T-helper 1 cell treated with Interleukin-12 subunit alpha and Interleukin-12 subunit beta and Interleukin-4 antibody, amounts not matched to agents 30 ng/mL and 1 ng/mL, for 36 hours (primary cell): ENCODE measurements around the gene NLN. TPM values are rescaled to one million over a fixed set of nuclear protein-coding genes. Genes with fewer than 3 reads are reported as not detected.
"Not testable (repeated sequence)": the region's sequence is repeated elsewhere in the genome, so short reads cannot be mapped to it uniquely, and the experiment has no call there.

ENCODE experiments used
- intact Hi-C: fragments of 100-400 bp; cut with micrococcal nuclease; formaldehyde crosslinking; loops from one replicate; pipeline ENCODE4 v1.15.1; 2024
- total RNA-seq: library from RNA; stranded (reverse); gene quantifications from 2 replicates; pipeline ENCODE4 v1.2.3, GENCODE V29; 2022

NLN gene
- total RNA-seq, 1 donor from 2014 or later = 12.1 TPM

DNA sequence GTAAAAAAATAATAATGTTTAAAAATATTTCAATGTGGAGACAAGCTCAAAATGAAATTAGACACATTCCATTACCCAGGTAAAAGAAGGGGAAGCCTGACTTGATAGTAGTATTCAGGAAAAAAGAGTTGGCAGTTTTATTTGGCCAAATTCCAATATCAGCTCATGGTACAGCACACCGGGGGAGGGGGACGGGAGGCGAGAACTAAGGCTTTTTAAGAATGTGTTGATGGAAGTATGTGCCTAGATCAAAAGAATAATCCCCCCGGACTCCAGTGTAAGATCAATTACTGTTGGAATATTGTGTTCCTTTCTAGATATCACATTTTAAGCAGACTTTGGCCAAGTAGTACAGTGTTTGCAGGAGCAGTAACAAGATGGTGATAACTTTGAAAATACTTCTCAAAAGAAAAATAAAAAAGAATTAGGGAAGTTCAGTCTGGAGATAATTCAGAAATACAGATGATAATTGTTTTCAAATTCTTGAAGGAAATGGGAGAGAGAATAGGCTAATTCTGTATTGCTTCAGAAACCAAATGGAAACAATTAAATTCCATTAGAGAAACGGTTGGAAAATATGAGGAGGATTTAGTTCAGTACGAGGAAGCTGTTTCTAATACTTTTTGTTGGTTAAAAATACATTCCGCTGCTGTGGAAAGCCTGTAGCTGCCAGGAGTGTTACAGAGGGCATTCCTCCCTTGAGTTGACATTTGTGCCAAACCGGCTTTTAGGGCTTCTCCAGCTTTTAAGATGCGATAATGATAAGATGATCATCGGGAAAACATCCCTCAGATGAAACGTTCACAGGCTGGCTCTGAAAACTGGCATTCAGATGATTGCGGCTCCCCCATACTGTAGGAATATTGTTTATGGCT is 106.3 kb downstream of the NLN start:
- intact Hi-C loops = no loop called here

- intact Hi-C loops = no loop called here
These were observed 108.9 kb downstream of the NLN start for GRCh38 chr5:65830856-65831255.

GRCh38 chr5:65831276-65831675 is 109.3 kb downstream of the NLN start:
- intact Hi-C loops = no loop called here

DNA sequence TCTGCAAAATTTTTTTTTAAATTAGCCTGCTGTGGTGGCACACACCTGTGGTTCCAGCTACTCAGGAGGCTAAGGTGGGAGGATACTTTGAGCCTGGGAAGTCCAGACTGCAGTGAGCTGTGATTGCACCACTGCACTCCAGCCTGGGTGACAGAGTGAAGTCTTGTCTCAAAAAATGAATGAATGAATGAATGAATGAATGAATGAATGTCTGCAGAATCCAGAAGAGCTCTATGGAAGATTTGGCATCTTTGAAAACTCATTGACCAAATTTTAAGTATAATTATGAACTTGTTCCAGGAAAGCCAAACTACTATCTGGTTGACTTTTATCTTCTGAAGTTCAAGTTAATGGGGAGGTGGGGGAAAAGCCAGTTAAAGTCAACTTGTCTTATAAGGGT is 110.1 kb downstream of the NLN start:
- intact Hi-C loops = no loop called here

- intact Hi-C loops = no loop called here
These were observed 110.7 kb downstream of the NLN start for GRCh38 chr5:65832603-65833228.

DNA sequence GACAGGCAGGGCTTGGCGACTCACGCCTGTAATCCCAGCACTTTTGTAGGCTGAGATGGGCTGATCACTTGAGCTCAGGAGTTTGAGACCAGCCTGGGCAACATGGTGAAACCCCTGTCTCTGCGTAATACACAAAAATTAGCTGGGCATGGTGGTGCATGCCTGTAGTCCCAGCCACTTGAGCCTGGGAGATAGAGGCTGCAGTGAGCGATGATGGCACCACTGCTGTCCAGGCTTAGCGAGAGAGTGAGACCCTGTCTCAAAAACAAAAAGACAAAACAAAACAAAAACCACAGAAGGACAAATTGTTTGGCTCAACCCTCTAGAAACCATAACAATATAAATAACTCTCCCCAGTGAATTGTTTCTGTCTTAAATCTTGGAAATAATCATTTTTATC is 111.8 kb downstream of the NLN start:
- intact Hi-C loops = no loop called here

DNA sequence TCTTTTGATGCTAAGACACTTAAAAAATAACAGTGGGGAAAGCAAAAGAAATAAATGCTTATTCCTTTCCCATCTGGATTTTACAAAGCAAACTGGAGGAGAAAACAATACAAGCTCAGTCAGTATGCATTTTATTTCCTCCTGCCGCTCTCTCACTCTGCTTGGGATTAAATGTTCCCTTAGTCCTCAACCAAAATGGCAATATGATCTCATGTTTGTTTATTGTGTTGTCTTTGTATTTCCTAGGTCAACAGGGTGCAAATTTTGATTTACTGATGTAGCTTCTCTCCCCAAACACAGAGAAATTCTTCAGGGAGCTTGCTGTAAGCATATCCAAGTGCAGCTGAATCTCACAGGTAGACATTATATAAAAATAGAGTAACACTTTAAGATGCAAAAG is 112.3 kb downstream of the NLN start:
- intact Hi-C loops = no loop called here

- intact Hi-C loops = no loop called here
These were observed 113.2 kb downstream of the NLN start for GRCh38 chr5:65835191-65835590.

- intact Hi-C loops = no loop called here
These were observed 115.1 kb downstream of the NLN start for GRCh38 chr5:65837139-65837538.

- intact Hi-C loops = not testable (repeated sequence)
These were observed 117.2 kb downstream of the NLN start for GRCh38 chr5:65839170-65839569.

GRCh38 chr5:65840071-65840470 is 118.1 kb downstream of the NLN start:
- intact Hi-C loops = no loop called here

DNA sequence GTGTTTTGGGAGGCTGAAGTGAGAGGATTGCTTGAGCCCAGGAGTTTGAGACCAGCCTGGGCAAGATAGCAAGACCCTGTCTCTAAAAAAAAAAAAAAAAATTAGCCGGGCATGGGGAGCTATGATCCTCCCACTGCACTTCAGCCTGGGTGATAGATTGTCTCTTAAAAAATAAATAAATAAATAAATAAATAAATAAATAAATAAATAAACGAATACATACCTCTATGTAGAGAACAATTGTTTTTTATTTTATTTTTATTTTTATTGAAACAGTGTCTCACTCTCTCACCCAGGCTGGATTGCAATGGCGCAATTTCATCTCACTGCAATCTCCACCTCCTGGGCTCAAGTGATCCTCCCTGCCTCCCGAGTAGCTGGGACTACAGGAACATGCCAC is 122.8 kb downstream of the NLN start:
- intact Hi-C loops = not testable (repeated sequence)

DNA sequence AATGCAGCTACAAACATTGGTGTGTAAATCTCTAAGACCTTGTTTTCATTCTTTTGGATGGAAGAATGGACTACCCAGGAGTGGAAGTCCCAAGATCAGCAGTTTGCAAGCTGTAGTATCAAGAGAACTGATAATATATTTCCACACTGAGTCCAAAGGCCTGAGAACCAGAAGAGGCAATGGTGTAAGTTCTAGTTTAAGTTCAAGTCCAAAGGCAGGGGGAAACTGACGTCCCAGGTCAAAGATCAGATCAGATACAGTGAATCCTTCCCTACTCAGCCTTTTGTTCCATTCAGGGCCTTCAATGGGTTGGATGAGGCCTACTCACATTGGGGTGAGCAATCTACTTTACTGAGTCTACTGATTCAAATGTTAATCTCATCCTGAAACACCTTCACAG is 124.1 kb downstream of the NLN start:
- intact Hi-C loops = no loop called here

DNA sequence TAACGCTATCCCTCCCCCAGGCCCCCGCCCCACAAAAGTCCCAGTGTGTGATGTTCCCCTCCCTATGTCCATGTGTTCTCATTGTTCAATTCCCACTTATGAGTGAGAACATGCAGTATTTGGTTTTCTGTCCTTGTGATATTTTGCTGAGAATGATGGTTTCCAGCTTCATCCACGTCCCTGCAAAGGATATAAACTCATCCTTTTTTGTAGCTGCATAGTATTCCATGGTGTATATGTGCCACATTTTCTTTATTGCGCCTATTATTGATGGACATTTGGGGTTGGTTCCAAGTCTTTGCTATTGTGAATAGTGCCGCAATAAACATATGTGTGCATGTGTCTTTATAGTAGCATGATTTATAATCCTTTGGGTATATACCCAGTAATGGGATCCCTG is 125.0 kb downstream of the NLN start:
- intact Hi-C loops = not testable (repeated sequence)

DNA sequence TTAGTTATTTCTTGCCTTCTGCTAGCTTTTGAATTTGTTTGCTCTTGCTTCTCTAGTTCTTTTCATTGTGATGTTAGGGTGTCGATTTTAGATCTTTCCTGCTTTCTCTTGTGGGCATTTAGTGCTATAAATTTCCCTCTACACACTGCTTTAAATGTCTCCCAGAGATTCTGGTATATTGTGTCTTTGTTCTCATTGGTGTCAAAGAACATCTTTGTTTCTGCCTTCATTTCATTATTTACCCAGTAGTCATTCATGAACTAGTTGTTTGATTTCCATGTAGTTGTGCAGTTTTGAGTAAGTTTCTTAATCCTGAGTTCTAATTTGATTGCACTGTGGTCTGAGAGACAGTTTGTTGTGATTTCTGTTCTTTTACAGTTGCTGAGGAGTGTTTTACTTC is 127.9 kb downstream of the NLN start:
- intact Hi-C loops = not testable (repeated sequence)

DNA sequence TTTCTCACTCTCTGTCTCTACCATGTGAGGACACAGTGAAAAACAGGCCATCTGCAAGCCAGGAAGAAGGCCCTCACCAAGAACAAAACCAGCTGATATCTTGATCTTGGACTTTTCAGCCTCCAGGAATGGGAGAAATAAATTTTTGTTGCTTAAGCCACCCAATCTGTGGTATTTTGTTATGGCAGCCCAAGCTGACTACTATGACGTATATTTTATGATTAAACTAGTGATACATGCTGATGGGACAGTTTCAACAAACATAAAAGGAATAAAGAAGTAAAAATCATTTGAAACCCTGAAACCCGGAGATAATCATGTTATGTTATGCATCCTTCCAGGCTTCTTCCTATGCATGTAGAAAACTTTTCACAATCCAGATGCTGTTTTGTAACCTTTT is 132.9 kb downstream of the NLN start:
- intact Hi-C loops = no loop called here

GRCh38 chr5:65855766-65856315 is 133.8 kb downstream of the NLN start:
- intact Hi-C loops = no loop called here

DNA sequence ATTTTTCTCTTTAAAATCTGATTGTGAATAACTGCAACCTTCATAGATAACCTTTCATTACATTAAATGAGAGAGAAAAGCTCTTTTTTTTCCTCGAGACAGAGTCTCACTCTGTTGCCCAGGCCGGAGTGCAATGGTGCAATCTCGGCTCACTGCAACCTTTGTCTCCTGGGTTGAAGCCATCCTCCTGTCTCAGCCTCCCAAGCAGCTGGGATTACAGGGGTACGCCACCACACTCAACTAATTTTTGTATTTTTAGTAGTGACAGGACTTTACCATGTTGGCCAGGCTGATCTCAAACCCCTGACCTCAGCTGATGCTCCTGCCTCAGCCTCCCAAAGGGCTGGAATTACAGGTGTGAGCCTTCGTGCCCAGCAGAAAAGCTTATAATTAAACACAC is 134.5 kb downstream of the NLN start:
- intact Hi-C loops = no loop called here

DNA sequence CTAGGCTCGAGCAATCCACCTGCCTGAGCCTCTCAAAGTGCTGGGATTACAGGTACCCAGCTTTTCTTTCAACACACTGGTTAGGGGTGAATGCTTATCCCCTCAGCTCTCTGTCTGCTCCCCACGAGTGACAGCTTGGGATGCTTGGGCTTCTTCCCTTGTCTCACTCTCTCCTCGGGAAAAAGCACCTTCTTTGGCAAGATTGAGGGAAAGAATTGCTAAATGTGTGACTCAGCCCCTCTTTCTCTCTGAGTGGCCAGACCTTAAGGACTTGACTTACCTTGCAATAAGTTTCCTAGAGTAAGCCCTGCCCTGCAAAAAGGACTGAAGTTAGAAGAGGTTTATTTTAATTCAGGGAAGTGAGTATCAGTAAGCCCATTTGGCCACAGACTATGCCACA is 136.3 kb downstream of the NLN start:
- intact Hi-C loops = no loop called here

DNA sequence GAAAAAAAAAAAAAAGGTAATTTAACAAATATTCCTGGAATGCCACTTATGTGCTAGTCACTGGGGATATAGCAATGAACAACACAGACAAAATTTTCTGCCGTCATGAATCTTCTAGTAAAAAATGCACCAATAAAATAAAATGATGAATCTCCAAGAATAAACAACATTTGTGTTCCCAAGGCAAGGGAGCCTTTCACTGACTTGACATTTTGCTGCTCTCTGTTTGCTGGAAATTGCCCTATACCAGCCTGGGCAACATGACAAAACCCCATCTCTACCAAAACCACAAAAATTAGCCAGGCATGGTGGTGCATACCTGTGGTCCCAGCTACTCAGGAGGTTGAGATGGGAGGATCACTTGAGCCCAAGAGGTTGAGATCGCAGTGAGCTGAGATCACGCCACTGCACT is 139.8 kb downstream of the NLN start:
- intact Hi-C loops = no loop called here

- intact Hi-C loops = no loop called here
These were observed 140.4 kb downstream of the NLN start for GRCh38 chr5:65862384-65862783.

DNA sequence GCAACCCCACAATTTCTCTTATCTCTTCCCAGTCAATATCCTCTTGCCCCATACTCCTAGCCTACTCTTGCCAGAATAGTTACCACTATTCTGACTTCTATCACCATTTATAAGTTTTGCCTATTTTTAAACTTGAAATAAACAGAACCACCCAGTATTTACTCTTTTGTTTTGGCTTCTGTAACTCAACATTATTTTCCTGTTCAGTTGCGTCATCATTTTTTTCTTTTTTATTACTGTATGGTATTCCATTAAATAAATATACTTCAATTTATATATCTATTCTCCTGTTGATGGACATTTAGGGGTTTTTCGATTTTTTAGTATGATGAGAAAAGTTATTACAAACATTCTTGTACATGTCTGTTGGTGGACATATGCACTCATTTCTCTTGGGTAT is 141.7 kb downstream of the NLN start:
- intact Hi-C loops = no loop called here
